Lower leg skin (tissue), 3 donors: ENCODE data around the gene PTGIS.

ENCODE experiments used
- CTCF ChIP-seq, 3 donors: fragments of 450-650 bp; IDR thresholded peaks; one replicate each; pipeline ENCODE4 v1.5.1; 2016; ENCODE audit warnings: antibody characterized with exemption in 3 of 3, mild to moderate bottlenecking in 3 of 3, moderate library complexity in 2 of 3
- POLR2A ChIP-seq, 2 donors: fragments of 450-650 bp; IDR thresholded peaks; one replicate each; pipeline ENCODE4 v1.6.1; 2016 to 2017; ENCODE audit warnings: antibody characterized with exemption in 2 of 2, mild to moderate bottlenecking in 1 of 2, moderate library complexity in 1 of 2

DNA sequence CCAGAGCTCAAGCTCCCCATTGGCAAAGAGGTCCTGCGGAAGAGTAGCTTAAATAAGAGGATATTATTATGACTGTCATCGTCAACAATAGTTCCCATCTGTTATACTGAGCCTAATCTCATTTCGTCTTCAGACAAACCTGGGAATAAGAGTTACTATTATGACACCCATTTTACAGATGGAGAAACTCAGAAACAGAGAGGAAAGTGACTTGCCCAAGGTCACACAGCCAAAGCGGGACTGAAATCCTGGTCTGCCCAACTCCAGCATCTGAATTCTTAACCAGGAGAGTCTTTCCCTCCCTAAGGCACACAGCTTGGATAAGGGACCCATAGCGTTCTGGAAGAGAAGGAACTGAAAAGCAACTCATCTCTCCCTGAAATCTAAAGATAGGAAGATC is 23.4 kb downstream of the PTGIS start:
- TF ChIP-seq POLR2A (IDR thresholded peaks at IDR 0.05) = no peak
- TF ChIP-seq CTCF (IDR thresholded peaks at IDR 0.05) = no peak
